Esophagus squamous epithelium (tissue), 4 donors: ENCODE results near the gene C1orf21.

ENCODE experiments used
- POLR2A ChIP-seq, 4 donors: fragments of 450-650 bp; IDR thresholded peaks; one replicate each; pipeline ENCODE4 v1.6.1; 2017; ENCODE audit warnings: antibody characterized with exemption in 4 of 4, mild to moderate bottlenecking in 4 of 4, moderate library complexity in 3 of 4
- TF ChIP-seq, protein P1 (sequence below), 6 experiments: fragments of 450-650 bp in 4 of 6; fragments of 200-600 bp in 2 of 6; sonication (generic) in 2 of 6; IDR thresholded peaks; one replicate each; pipeline ENCODE4 v1.5.1; 2016 to 2019; ENCODE audit warnings: antibody characterized with exemption in 6 of 6, mild to moderate bottlenecking in 4 of 6, moderate library complexity in 4 of 6

- TF ChIP-seq, protein P1, sequence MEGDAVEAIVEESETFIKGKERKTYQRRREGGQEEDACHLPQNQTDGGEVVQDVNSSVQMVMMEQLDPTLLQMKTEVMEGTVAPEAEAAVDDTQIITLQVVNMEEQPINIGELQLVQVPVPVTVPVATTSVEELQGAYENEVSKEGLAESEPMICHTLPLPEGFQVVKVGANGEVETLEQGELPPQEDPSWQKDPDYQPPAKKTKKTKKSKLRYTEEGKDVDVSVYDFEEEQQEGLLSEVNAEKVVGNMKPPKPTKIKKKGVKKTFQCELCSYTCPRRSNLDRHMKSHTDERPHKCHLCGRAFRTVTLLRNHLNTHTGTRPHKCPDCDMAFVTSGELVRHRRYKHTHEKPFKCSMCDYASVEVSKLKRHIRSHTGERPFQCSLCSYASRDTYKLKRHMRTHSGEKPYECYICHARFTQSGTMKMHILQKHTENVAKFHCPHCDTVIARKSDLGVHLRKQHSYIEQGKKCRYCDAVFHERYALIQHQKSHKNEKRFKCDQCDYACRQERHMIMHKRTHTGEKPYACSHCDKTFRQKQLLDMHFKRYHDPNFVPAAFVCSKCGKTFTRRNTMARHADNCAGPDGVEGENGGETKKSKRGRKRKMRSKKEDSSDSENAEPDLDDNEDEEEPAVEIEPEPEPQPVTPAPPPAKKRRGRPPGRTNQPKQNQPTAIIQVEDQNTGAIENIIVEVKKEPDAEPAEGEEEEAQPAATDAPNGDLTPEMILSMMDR (IDR thresholded peaks at IDR 0.05) = no peak
- no peak for TF ChIP-seq POLR2A (IDR thresholded peaks at IDR 0.05)
Measured at GRCh38 chr1:184403961-184404726, 17.3 kb downstream of the C1orf21 start.
